IPS DF 6.9 (cell line): ENCODE measurements around the gene PDE6A.

Source experiments
- DNase-seq: peaks from one replicate; pipeline ENCODE4 v3.0.0-alpha.2; 2013; ENCODE audit warnings: low read depth, low spot score
- H3K27ac ChIP-seq: one replicate; pipeline ENCODE4 v1.5.1; 2013; ENCODE audit warnings: low read length, control low read depth
- H3K27me3 ChIP-seq: 2 replicates; pipeline ENCODE4 v1.6.1; 2013; ENCODE audit warnings: mild to moderate bottlenecking, low read length; ENCODE audit not compliant: control insufficient read depth, insufficient read depth
- H3K36me3 ChIP-seq: 2 replicates; pipeline ENCODE4 v1.6.1; 2013; ENCODE audit warnings: low read length; ENCODE audit not compliant: control insufficient read depth, insufficient read depth
- H3K4me1 ChIP-seq: 2 replicates; pipeline ENCODE4 v1.6.1; 2013; ENCODE audit warnings: low read length; ENCODE audit not compliant: control insufficient read depth, insufficient read depth
- H3K4me3 ChIP-seq: 2 replicates; pipeline ENCODE4 v1.5.1; 2013; ENCODE audit warnings: mild to moderate bottlenecking, low read length
- H3K9me3 ChIP-seq: 2 replicates; pipeline ENCODE4 v1.6.1; 2013; ENCODE audit warnings: low read length, inconsistent platforms; ENCODE audit not compliant: control insufficient read depth, insufficient read depth
- WGBS: extraction: QIAGEN DNeasy Blood & Tissue Kit; methylation state at CpG from one replicate; pipeline ENCODE4 v1.1.7; 2013; ENCODE audit warnings: mixed read lengths, missing lambda C conversion rate; ENCODE audit not compliant: insufficient read length, insufficient coverage; 5-methylcytosine and 5-hydroxymethylcytosine counted together

PDE6A gene

DNA sequence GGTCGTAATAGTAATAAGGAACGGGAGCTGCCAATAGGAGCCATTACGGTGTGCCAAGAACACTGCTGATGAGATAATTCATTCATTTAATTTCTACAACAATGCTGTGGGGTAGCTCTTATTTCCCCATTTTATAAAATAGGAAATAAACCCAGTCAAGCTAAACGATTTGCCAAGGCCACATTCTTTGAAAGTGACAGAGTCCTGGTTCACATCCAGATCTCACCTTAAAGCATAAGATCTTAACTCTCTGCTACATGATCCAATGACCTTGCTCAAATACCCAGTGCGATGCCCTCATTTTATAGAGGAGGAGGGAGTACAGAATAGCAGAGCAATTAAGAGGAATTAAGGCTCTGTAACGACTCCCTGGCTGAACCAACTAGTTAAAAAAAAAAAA lies 5.0 kb downstream of the PDE6A start:
- DNase-seq = no peak
- H3K9me3 ChIP-seq = no peaks in the 10 kb centered on the region

DNA sequence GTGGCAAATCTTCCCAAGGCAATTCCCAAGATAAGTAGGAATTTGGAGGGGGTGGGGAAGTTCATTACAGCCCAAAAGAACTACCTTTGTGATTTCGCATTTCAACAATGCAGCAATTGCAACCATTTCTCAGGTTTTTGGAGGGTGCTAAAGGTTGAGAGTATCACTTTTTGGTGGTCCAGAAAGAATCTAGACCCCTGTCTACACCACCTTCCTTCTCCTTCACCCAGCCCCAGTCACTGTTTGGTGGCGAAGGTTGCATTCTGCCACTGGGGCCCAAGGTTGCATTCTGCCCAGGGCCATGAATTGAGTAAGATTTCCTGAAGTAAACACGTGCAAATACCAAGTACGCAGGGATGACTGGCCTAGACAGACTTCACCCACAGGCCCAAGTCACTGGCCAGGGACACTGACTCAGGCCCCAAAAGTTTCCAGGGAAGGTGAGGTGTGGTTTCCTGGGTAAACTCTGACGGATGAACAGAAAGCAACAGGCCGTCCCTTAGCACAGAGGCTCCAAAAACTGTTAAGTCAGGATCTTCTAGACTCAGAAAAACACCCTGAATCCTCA lies 5.7 kb downstream of the PDE6A start:
- Histone ChIP-seq H3K36me3 (no peaks in the 10 kb centered on the region), H3K4me1 (no peaks in the 10 kb centered on the region), H3K27ac (no peak overlapping the region), H3K27me3 (no peaks in the 10 kb centered on the region), H3K9me3 (no peaks in the 10 kb centered on the region), H3K4me3 (no peak overlapping the region)
- no peak for DNase-seq
- no CpG with 5 or more reads among the region's 6 CpGs for WGBS

More for the DNA sequence above, 5.0 kb downstream of the PDE6A start:
- no peaks in the 10 kb centered on the region for H3K4me1 ChIP-seq
- no CpG with 5 or more reads among the region's 6 CpGs for WGBS
- H3K36me3 ChIP-seq = no peaks in the 10 kb centered on the region
- no peak overlapping the region for H3K27ac ChIP-seq
- no peak overlapping the region for H3K4me3 ChIP-seq
- H3K27me3 ChIP-seq = no peaks in the 10 kb centered on the region

DNA sequence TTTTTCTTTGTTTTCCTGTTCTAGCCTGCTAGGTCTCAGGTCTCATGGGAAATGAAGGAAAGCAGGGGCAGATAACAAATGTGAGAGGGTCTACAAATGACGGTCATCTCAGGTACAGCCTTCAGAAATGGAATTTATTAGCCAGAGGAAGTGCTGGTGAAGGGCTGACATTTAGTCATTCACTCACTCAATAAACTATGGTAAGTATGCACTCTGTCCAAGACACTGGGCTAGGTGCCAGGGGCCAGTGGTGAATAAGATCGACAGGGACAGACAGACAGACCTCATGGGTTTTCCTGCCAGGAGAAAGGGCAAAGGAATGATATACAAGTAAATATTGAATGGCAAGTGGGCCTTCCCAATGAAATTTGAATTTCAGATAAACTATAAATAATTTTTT lies 6.3 kb downstream of the PDE6A start:
- Histone ChIP-seq H3K9me3 (no peaks in the 10 kb centered on the region), H3K36me3 (no peaks in the 10 kb centered on the region), H3K27me3 (no peaks in the 10 kb centered on the region), H3K4me1 (no peaks in the 10 kb centered on the region), H3K4me3 (no peak overlapping the region), H3K27ac (no peak overlapping the region)
- no CpG with 5 or more reads among the region's 2 CpGs for WGBS
- no peak for DNase-seq

DNA sequence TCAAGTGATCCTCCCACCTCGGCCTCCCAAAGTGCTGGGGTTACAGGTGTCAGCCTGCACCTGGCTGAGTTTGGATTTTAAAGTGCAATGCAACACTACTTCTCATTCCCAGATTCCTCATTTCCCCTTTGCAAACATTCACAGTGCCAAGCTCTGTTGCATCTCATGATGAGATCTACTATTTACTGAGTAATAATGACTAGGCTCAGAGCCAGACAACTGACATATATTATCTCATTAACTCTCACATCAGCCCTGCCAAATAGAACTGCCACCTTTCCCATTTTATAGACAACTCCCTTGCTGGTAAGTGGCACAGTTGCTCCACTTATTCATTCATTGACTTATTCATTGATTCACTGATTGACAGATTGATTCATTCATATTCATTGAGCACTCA lies 7.0 kb downstream of the PDE6A start:
- no CpG with 5 or more reads among the region's 1 CpG for WGBS
- no peaks in the 10 kb centered on the region for H3K36me3 ChIP-seq
- no peak overlapping the region for H3K27ac ChIP-seq
- H3K4me3 ChIP-seq = no peak overlapping the region
- no peaks in the 10 kb centered on the region for H3K9me3 ChIP-seq
- H3K27me3 ChIP-seq = no peaks in the 10 kb centered on the region
- no peak for DNase-seq
- H3K4me1 ChIP-seq = peaks cover under 1% of the 10 kb centered on the region; the same call in 1 of the 2 replicates

DNA sequence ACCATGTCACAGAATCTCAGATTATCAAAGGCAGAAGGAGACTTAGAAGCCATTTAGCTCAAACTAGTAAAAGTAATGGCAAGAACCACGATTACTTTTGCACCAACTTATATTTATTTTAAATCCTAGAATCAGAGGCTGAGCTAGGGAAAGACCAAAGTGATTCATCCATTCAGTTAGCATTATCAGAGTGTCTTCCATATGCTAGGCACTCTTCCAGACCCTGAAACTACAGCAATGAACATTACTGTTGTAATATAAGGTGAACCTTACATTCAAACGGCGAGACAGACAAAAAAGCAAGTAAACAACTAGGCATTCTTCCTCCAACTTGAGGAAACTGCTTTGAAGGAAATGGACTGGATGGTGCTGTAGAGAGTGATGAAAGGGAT lies 7.9 kb downstream of the PDE6A start:
- H3K27ac ChIP-seq = no peak overlapping the region
- H3K9me3 ChIP-seq = no peaks in the 10 kb centered on the region
- no peaks in the 10 kb centered on the region for H3K36me3 ChIP-seq
- peaks cover 1% of the 10 kb centered on the region; the same call in 1 of the 2 replicates for H3K4me1 ChIP-seq
- H3K27me3 ChIP-seq = no peaks in the 10 kb centered on the region
- no peak overlapping the region for H3K4me3 ChIP-seq
- WGBS = no CpG with 5 or more reads among the region's 3 CpGs
- DNase-seq = no peak

DNA sequence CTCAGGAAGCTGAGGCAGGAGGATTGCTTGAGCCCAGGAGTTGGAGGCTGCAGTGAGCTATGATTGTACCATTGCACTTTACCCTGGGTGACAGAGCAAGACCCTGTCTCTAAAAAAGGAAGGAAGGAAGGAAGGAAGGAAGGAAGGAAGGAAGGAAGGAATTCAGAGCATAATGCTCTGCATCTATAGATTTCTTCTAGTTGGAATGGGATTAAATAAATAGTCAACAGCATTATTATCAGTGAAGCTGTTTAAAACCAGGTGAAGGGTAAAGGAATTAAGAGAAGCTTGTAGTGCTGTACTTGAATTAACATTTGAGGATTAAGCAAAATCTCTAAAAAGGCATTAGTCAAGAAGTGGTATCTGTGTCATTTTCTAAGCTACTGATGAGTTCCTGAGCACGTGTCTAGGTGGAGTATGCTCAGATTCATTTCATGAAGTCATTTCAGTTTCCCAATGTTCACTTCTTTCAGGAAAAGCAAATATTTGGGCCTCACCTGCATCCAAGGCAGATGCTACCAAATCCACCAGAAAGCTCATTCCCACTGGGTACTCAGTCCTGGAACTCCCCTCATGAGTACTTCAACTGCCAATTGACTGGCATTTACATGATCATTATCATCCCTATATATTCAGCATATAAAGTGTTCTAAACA lies 8.4 kb downstream of the PDE6A start:
- Histone ChIP-seq H3K36me3 (no peaks in the 10 kb centered on the region), H3K27ac (no peak overlapping the region), H3K4me3 (no peak overlapping the region), H3K4me1 (peaks cover 1% of the 10 kb centered on the region; the same call in 1 of the 2 replicates), H3K27me3 (no peaks in the 10 kb centered on the region), H3K9me3 (no peaks in the 10 kb centered on the region)
- DNase-seq = no peak
- no CpG with 5 or more reads among the region's 1 CpG for WGBS

DNA sequence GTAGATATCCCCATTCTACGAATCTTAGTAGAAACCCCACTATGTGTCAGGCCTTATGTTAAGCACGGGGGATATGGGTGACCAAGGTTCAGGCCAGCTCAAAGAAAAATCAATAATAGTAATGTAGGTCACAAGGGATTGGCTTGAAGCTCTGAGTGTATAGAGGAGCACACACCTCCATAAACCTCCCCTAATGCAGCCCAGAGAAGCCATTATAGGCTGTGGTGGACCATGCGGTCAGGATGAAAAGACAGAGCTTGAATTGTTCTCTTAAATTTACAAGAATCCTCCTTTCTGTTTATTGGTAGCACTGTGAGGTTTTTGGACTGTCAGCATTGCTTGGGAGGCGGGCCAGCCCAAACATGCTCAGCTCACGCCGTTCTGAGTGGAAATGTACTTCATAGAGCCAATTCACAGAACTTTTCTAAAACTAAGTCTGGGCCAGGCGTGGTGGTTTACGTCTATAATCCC lies 9.1 kb downstream of the PDE6A start:
- Histone ChIP-seq H3K27me3 (no peaks in the 10 kb centered on the region), H3K27ac (no peak overlapping the region), H3K36me3 (no peaks in the 10 kb centered on the region), H3K4me3 (no peak overlapping the region), H3K9me3 (no peaks in the 10 kb centered on the region), H3K4me1 (peaks cover 1% of the 10 kb centered on the region; the same call in 1 of the 2 replicates)
- DNase-seq = no peak
- WGBS = no CpG with 5 or more reads among the region's 8 CpGs

DNA sequence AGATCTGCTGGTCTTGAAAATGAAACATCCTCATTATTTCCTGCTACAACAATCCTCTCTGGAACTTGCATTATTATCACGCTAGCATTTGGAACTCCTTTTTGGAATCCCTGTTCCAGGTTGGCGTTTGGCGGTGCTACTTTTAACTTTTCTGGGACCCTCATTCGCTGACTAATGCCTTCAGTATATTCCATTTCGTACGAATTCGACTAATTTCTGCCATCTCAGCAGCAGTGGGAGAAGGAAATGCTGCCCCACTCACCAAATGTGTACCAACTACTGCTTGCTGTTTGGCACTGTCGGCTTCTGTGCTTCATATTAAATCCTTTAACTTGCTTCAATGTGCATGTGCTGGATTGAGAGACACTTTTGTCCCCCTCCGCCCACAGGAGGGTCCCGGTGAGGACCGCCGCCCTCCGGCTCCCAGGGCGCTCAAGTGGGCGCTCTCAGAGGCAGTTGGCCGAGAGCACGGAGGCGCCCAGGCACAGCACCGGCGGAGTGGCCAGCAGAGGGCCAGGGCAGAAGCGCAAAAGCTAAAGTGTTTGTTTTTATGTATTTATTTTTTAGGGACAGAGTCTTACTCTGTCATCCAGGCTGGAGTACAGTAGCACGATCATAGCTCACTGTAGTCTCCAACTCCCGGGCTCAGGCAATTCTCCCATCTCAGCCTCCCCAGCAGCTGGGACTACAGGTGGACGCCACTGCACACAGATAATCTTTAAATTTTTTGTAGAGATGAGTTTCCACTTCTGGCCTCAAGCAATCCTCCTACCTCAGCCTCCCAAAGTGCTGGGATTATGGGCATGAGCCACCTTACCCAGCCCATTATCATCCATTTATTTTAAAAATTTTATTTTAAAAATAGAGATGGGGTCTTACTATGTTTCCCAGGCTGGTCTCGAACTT lies 11.9 kb downstream of the PDE6A start:
- no peaks in the 10 kb centered on the region for H3K36me3 ChIP-seq
- no peaks in the 10 kb centered on the region for H3K9me3 ChIP-seq
- no peak for DNase-seq
- no CpG with 5 or more reads among the region's 25 CpGs for WGBS
- no peaks in the 10 kb centered on the region for H3K27me3 ChIP-seq
- H3K4me3 ChIP-seq = no peak overlapping the region
- no peak overlapping the region for H3K27ac ChIP-seq
- peaks cover 1% of the 10 kb centered on the region; the same call in 1 of the 2 replicates for H3K4me1 ChIP-seq

DNA sequence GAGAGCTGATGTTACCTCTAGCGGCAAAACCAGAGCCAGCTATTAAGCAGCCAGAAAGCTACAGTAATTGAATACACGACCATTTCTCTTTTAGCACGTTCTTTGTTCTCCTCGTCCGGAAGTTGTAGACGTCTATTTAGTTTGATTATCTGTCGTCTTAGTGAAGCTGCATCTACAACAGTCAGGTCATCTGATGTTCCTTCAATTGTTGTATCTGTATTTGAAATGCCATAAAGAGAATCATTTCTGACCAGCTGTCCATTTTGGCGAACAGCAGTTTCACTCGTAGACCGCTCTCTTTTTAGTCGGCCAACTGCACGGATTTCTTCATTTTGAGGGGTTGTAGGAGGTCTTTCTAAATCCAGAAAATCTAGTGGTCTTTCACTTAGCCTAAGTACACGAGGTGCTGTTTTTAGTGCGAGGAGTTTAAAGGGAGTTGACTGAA lies 12.6 kb downstream of the PDE6A start:
- Histone ChIP-seq H3K4me1 (peaks cover 1% of the 10 kb centered on the region; the same call in 1 of the 2 replicates), H3K27ac (no peak overlapping the region), H3K4me3 (no peak overlapping the region), H3K36me3 (no peaks in the 10 kb centered on the region), H3K9me3 (no peaks in the 10 kb centered on the region), H3K27me3 (no peaks in the 10 kb centered on the region)
- no CpG with 5 or more reads among the region's 14 CpGs for WGBS
- DNase-seq = no peak

DNA sequence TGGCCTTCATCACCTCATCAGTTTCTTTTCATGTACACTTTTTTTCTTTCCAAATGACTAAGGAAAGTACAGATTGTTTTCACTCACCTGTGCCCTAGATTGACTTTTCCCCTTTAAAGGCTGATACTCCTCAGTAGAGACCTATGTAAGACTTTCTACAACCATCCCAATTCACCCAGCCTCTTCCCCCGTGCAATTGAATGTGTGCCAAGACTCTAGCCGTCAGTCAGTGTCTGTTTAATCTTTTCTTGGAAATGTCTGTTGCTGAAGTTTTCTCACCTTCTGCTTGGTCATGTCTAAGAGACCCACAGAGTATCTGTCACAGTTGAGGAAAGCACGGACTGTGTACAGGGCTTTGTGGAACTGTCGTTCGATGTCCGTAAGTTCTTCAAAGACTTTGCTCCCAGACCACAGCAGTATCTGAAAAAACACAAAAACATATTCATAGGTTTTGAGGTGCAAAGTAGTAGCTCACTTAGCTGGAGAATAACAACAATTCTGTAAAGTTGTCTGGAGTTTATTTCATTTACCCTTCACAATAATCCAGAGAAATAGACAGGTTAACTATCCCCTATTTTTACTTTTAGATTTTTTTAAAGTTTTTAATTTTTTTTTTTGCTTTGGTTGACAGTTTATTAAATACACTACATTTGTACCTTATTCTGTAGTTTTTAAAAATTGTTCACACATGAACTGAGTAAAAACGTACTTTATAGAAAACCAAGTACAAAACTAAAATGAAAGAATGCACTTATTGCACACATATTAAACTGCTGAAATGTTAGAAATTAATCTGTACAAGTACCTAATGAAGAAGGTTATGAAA lies 13.6 kb downstream of the PDE6A start:
- no peaks in the 10 kb centered on the region for H3K27me3 ChIP-seq
- H3K9me3 ChIP-seq = no peaks in the 10 kb centered on the region
- no peak overlapping the region for H3K4me3 ChIP-seq
- WGBS = no CpG with 5 or more reads among the region's 7 CpGs
- peaks cover 1% of the 10 kb centered on the region; the same call in 1 of the 2 replicates for H3K4me1 ChIP-seq
- no peak overlapping the region for H3K27ac ChIP-seq
- no peaks in the 10 kb centered on the region for H3K36me3 ChIP-seq
- no peak for DNase-seq
